Left lung (tissue), 10 donors: Measurements from ENCODE around the gene RAP1GAP2. TPM values are rescaled to one million over a fixed set of nuclear protein-coding genes. Genes with fewer than 3 reads are reported as not detected.

Source experiments
- ATAC-seq: fragments of 200-7000 bp; cut with Tn5 transposase; one replicate; pipeline ENCODE4 v1.9.1; 2020; ENCODE audit warnings: moderate library complexity
- DNase-seq, 4 donors: peaks; one replicate each; pipeline ENCODE4 v3.0.0-alpha.2; 2013 to 2020
- H3K27ac ChIP-seq, 2 donors: fragments of 200-600 bp; sonication (generic) in 1 of 2; one replicate each; pipeline versions ENCODE4 v1.5.0 to v1.8.0; 2020 to 2021
- H3K27me3 ChIP-seq, 2 donors: fragments of 200-600 bp; sonication (generic) in 1 of 2; one replicate each; pipeline versions ENCODE4 v1.5.0 to v1.8.0; 2020 to 2021
- H3K36me3 ChIP-seq, 2 donors: fragments of 200-600 bp; sonication (generic) in 1 of 2; one replicate each; pipeline versions ENCODE4 v1.5.0 to v1.8.0; 2020 to 2021
- H3K4me1 ChIP-seq, 2 donors: fragments of 200-600 bp; one replicate each; pipeline ENCODE4 v1.8.0; 2021
- H3K4me3 ChIP-seq, 2 donors: fragments of 200-600 bp; sonication (generic) in 1 of 2; one replicate each; pipeline versions ENCODE4 v1.5.0 to v1.8.0; 2020 to 2021; ENCODE audit warnings: mild to moderate bottlenecking in 1 of 2
- H3K9me3 ChIP-seq, 2 donors: fragments of 200-600 bp; sonication (generic) in 1 of 2; one replicate each; pipeline versions ENCODE4 v1.5.0 to v1.8.0; 2020 to 2021
- CTCF ChIP-seq, 2 donors: fragments of 200-600 bp; sonication (generic) in 1 of 2; IDR thresholded peaks; one replicate each; pipeline versions ENCODE4 v1.5.0 to v1.8.0; 2021; ENCODE audit warnings: antibody characterized with exemption in 2 of 2
- intact Hi-C, 2 donors: fragments of 100-400 bp; cut with DNase I; formaldehyde crosslinking; loops; one replicate each; pipeline versions ENCODE4 v1.11.2 to v1.14.2; 2022
- polyA plus RNA-seq, 6 donors: library from polyadenylated mRNA; unstranded; fragments of 120-200 nt; gene quantifications; one replicate each; pipeline ENCODE4 v1.2.1, GENCODE V29; 2013; ENCODE audit not compliant: insufficient read length in 6 of 6
- total RNA-seq, 2 donors: library from RNA; stranded (reverse); fragmentation: NEBNext Ultra II Directional; extraction: Animal tissue kit (Norgen Biotek cat#: 25700); gene quantifications; one replicate each; pipeline ENCODE4 v1.2.1, GENCODE V29; 2021
- donor health status: DM: no; HTN: yes; CAD: no.
- donor health status: DM: no; HTN: no; CAD: no.

The RAP1GAP2 gene
- total and polyA plus RNA-seq, 8 donors, result 8.0 to 14.5 (median 9.7) TPM

DNA sequence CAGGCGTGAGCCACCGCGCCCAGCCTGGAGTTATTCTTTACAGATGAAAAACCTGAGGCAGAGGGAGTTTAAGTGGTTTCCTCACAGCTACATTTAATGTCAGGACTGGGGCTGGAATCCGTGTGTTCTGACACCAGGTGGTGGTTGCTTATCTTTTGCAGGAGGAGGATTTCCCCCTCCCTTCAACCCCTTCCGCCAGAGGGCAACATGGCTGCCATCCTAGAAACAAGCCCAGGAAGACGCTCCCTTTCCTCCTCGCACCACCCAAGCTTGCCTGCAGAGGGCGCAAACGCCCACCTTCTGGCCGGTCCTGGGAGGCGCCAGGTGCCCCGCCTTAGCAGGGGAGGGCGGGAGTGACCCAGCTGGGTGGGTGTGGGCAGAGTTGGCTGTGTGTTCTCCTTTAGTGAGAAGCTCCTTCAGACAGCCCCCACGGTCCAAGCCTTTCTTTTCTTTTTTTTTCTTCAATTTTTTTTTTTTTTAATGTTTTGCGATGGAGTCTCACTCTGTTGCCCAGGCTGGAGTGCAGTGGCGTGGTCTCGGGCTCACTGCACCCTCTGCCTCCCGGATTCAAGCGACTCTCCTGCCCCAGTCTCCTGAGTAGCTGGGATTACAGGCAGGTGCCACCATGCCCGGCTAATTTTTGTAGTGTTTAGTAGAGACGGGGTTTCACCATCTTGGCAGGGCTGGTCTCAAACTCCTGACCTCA lies 9.9 kb upstream of the RAP1GAP2 start:
- DNase-seq, result peak; percentile 38 to 96 (median 86)
- intact Hi-C loops, result no loop called here
- peak; percentile 96 for ATAC-seq

DNA sequence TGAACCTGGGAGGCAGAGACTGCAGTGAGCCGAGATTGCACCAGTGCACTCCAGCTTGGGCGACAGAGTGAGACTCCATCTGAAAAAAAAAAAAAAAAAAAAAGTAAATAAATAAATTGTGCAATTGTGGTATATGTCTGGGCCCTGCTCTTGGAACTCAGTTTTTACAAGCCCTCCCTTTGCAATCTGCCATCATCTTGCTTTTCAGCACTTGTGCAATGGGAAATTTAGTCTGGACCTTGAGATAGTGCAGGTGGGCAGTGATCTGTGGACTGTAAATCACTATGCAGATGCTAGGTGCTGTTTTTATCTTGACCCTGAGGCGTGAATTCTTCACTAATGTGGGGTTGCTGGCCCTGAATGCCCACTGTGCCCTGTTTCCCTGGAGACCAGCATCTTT lies 6.5 kb upstream of the RAP1GAP2 start:
- Histone ChIP-seq H3K36me3 (no peaks in the 10 kb centered on the region), H3K4me3 (no peak overlapping the region), H3K4me1 (peaks cover 0 to 56% of the 10 kb centered on the region in 2 donors), H3K27ac (no peak overlapping the region), H3K27me3 (peaks cover 0 to 47% of the 10 kb centered on the region in 2 donors), H3K9me3 (no peaks in the 10 kb centered on the region)
- no peak for ATAC-seq
- intact Hi-C loops, result no loop called here
- no peak for TF ChIP-seq CTCF (IDR thresholded peaks at IDR 0.05)
- DNase-seq, result no peak

More for the DNA sequence above, 9.9 kb upstream of the RAP1GAP2 start:
- Histone ChIP-seq H3K4me1 (peaks cover 0 to 26% of the 10 kb centered on the region in 2 donors), H3K9me3 (no peaks in the 10 kb centered on the region), H3K27ac (no peak overlapping the region), H3K27me3 (peaks cover 0 to 24% of the 10 kb centered on the region in 2 donors), H3K36me3 (no peaks in the 10 kb centered on the region), H3K4me3 (peak overlapping the region in 1 of 2 donors; percentile 11)
- TF ChIP-seq CTCF (IDR thresholded peaks at IDR 0.05), result peak; percentile 58 to 86

DNA sequence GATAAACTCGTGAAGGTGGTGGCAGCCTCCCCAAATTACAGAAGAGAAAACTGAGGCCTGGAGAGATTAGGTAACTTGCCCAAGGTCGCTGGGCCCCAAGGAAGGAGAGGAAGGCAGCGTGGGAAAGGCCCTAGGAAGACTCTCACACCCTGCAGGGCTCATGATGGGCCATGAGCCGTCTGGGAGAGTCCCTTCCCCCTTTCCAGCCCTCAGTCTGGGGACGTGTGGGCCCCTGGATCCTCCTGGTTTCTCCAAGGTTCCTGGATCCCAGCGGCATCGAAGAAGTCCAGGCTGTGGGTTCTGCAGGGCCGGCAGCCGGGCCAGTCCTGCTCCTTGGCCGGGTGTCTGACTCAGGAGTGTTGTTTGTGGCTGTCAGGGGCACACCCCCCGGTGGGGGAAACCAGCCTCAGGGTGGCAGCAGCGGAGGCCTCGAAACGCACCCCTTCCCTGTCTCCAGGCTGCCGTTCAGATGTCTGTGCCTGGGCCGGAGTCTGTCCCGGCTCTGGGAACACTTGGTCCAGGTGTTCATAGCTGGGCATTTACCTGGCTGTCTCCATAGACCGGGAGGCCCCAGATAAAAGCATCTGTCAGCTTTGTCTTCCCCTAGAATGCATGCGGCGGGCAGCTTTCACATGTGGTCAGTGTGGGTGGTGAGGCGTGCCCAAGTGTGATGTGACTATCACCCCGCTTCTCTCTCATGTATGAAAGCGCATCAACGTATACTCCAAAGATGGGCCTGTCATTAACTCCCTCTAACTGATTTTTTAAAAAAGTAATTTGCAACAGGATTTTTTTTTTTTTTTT lies 3.7 kb upstream of the RAP1GAP2 start:
- Histone ChIP-seq H3K9me3 (no peaks in the 10 kb centered on the region), H3K4me1 (peaks cover 0 to 60% of the 10 kb centered on the region in 2 donors), H3K27ac (peak overlapping the region in 1 of 2 donors; percentile 85), H3K27me3 (peaks cover 0 to 58% of the 10 kb centered on the region in 2 donors), H3K36me3 (no peaks in the 10 kb centered on the region), H3K4me3 (no peak overlapping the region)
- intact Hi-C loops, result no loop called here
- TF ChIP-seq CTCF (IDR thresholded peaks at IDR 0.05), result no peak
- DNase-seq, result peak in 1 of 4 donors; percentile 80
- ATAC-seq, result no peak

- intact Hi-C loops, result no loop called here
- Histone ChIP-seq H3K4me3 (no peak overlapping the region), H3K9me3 (no peaks in the 10 kb centered on the region), H3K27ac (peak overlapping the region in 1 of 2 donors; percentile 66), H3K4me1 (peaks cover 0 to 76% of the 10 kb centered on the region in 2 donors), H3K36me3 (no peaks in the 10 kb centered on the region), H3K27me3 (peaks cover 0 to 68% of the 10 kb centered on the region in 2 donors)
- no peak for TF ChIP-seq CTCF (IDR thresholded peaks at IDR 0.05)
- DNase-seq (no peak), ATAC-seq (no peak)
Observed at GRCh38 chr17:2794111-2794803, 2.0 kb upstream of the RAP1GAP2 start.
